CD8-positive, alpha-beta memory T cell (primary cell): ENCODE measurements around the gene FCHO2. TPM values are rescaled to one million over a fixed set of nuclear protein-coding genes. Genes with fewer than 3 reads are reported as not detected.
A peak's percentile ranks its signal among the peaks of the same experiment; 100 is the strongest.

Experiments
- CTCF ChIA-PET: fragments of 350-600 bp; sonication (Branson Sonifier 250); formaldehyde crosslinking; loops from one replicate; lab custom pipeline; 2021; ENCODE audit warnings: antibody characterized with exemption; lab: Charles Lee
- POLR2A ChIA-PET: fragments of 350-600 bp; sonication (Branson Sonifier 250); formaldehyde crosslinking; loops from one replicate; lab custom pipeline; 2021; ENCODE audit warnings: antibody characterized with exemption; lab: Charles Lee
- DNase-seq, 5 donors: peaks; one replicate each; pipeline versions ENCODE4 v3.0.0 to v3.0.0-alpha.2; 2020 to 2022; ENCODE audit warnings: mixed read lengths in 1 of 5
- H3K27ac ChIP-seq: one replicate; pipeline ENCODE4 v1.7.0; 2013; ENCODE audit warnings: low read depth, mild to moderate bottlenecking, low read length, moderate library complexity
- H3K27me3 ChIP-seq: 2 replicates; pipeline ENCODE4 v1.7.0; 2013; ENCODE audit warnings: low read length, mild to moderate bottlenecking; ENCODE audit not compliant: insufficient read depth, poor library complexity, severe bottlenecking
- H3K36me3 ChIP-seq: 2 replicates; pipeline ENCODE4 v1.7.0; 2013; ENCODE audit warnings: mild to moderate bottlenecking, low read length, moderate library complexity; ENCODE audit not compliant: insufficient read depth
- H3K4me1 ChIP-seq: 2 replicates; pipeline ENCODE4 v1.7.0; 2013; ENCODE audit warnings: mild to moderate bottlenecking, low read length, moderate library complexity; ENCODE audit not compliant: insufficient read depth
- H3K4me3 ChIP-seq: 2 replicates; pipeline ENCODE4 v1.7.0; 2013; ENCODE audit warnings: mild to moderate bottlenecking, low read length
- H3K9me3 ChIP-seq: 2 replicates; pipeline ENCODE4 v1.7.0; 2013; ENCODE audit warnings: mild to moderate bottlenecking, low read length
- H3K27ac Mint-ChIP-seq, 8 donors: one replicate each; pipeline ENCODE4 v1.8.0; 2020 to 2021; ENCODE audit warnings: mixed read lengths in 8 of 8, mild to moderate bottlenecking in 6 of 8, inconsistent platforms in 3 of 8, moderate library complexity in 3 of 8
- H3K27me3 Mint-ChIP-seq, 2 donors: one replicate each; pipeline ENCODE4 v1.8.0; 2020 to 2021; ENCODE audit warnings: mixed read lengths in 2 of 2, mild to moderate bottlenecking in 1 of 2, moderate library complexity in 1 of 2
- H3K36me3 Mint-ChIP-seq, 3 donors: one replicate each; pipeline ENCODE4 v1.8.0; 2020 to 2021; ENCODE audit warnings: mixed read lengths in 3 of 3, inconsistent platforms in 1 of 3, mild to moderate bottlenecking in 1 of 3
- H3K4me1 Mint-ChIP-seq, 3 donors: one replicate each; pipeline ENCODE4 v1.8.0; 2020 to 2021; ENCODE audit warnings: mixed read lengths in 3 of 3, inconsistent platforms in 1 of 3, mild to moderate bottlenecking in 1 of 3
- H3K4me3 Mint-ChIP-seq, 7 donors: one replicate each; pipeline ENCODE4 v1.8.0; 2020 to 2021; ENCODE audit warnings: mixed read lengths in 7 of 7, mild to moderate bottlenecking in 6 of 7, moderate library complexity in 4 of 7, inconsistent platforms in 2 of 7
- H3K9me3 Mint-ChIP-seq, 5 donors: one replicate each; pipeline ENCODE4 v1.8.0; 2020 to 2022; ENCODE audit warnings: mixed read lengths in 5 of 5, mild to moderate bottlenecking in 3 of 5, moderate library complexity in 2 of 5, inconsistent platforms in 1 of 5
- polyA plus RNA-seq: library from polyadenylated mRNA; unstranded; fragments of 300-500 nt; fragmentation: Illumina TruSeq; gene quantifications from one replicate; pipeline ENCODE4 v1.2.3, GENCODE V29; 2021
- total RNA-seq, 2 experiments: library from RNA; stranded (reverse); gene quantifications; one replicate each; pipeline ENCODE4 v1.2.3, GENCODE V29; 2021

Gene FCHO2
- total and polyA plus RNA-seq, 3 experiments from 2014 or later: 0.98 to 4.2 (median 3.9) TPM

DNA sequence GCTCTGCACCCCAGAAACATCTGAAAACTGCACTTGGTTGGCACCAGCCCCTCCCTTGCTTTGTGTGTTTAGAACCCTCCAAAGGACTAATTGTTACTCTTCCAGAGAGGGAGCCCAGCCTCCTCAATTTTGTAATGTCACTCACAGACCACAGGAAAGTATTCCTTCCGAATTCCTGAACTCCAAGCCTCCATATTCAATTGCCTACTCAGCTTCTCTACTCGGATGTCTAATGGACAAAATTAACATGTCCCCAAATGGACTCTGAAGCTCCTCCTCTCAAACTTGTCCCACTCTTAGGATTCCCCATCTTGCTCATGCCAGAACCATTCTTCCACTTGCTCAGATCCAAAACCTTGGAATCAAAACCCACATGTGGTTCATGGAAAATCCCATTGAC is 160.7 kb downstream of the FCHO2 start:
- Mint-ChIP-seq H3K36me3 (peaks cover 0 to 5% (median 4%) of the 10 kb centered on the region in 3 donors), H3K27me3 (peaks cover 32 to 66% of the 10 kb centered on the region in 2 donors), H3K27ac (peak overlapping the region in 1 of 8 donors; percentile 12), H3K4me1 (peaks cover 12 to 26% (median 14%) of the 10 kb centered on the region in 3 donors), H3K9me3 (peaks cover 0 to 2% (median 0%) of the 10 kb centered on the region in 5 donors), H3K4me3 (peak overlapping the region in 1 of 7 donors; percentile 45)
- peaks cover 8% of the 10 kb centered on the region for H3K27me3 ChIP-seq
- H3K36me3 ChIP-seq: no peaks in the 10 kb centered on the region
- ChIA-PET CTCF (no interaction called here), POLR2A (no interaction called here)
- H3K27ac ChIP-seq: no peak overlapping the region
- DNase-seq: no peak
- H3K4me1 ChIP-seq: no peaks in the 10 kb centered on the region
- no peaks in the 10 kb centered on the region for H3K9me3 ChIP-seq
- no peak overlapping the region for H3K4me3 ChIP-seq

DNA sequence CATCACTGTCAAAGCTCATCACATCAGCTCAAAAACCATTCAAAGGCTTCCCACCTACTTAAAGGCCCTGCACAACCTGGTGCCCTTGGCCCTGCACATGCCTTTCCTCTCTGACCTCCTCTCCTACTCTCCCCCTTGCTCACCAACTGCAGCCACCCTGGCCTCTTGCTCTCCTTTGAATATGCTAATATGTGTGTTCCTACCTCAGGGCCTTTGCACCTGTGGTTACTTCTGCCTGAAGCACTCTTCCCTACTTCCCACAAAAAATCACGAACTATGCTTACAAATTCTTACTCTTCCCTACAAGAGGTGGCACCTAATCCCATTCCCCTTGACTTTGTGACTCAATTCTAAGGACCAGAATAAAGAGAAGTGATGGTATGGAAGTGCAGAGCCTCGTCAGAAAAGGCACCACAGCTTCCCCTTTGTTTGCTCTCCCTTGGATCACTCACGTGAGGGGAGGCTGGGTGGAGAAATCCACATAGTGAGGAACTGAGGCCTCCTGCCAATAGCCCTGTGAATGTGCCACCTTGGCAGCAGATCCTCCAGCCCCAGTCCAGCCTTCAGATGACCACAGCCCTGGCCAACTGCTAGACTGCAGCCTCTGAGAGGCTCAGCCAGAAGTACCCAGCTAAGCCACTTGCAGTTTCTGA is 161.4 kb downstream of the FCHO2 start:
- H3K27me3 Mint-ChIP-seq: peaks cover 36 to 67% of the 10 kb centered on the region in 2 donors
- H3K27ac ChIP-seq: no peak overlapping the region
- H3K36me3 ChIP-seq: no peaks in the 10 kb centered on the region
- peaks cover 12 to 30% (median 17%) of the 10 kb centered on the region in 3 donors for H3K4me1 Mint-ChIP-seq
- peaks cover 9% of the 10 kb centered on the region for H3K27me3 ChIP-seq
- ChIA-PET POLR2A (no interaction called here), CTCF (no interaction called here)
- peaks cover 0 to 2% (median 0%) of the 10 kb centered on the region in 5 donors for H3K9me3 Mint-ChIP-seq
- peaks cover 0 to 6% (median 5%) of the 10 kb centered on the region in 3 donors for H3K36me3 Mint-ChIP-seq
- H3K27ac Mint-ChIP-seq: peak overlapping the region in 1 of 8 donors; percentile 2
- peak overlapping the region in 1 of 7 donors; percentile 92 for H3K4me3 Mint-ChIP-seq
- no peak for DNase-seq
- no peaks in the 10 kb centered on the region for H3K9me3 ChIP-seq
- no peaks in the 10 kb centered on the region for H3K4me1 ChIP-seq
- H3K4me3 ChIP-seq: no peak overlapping the region

DNA sequence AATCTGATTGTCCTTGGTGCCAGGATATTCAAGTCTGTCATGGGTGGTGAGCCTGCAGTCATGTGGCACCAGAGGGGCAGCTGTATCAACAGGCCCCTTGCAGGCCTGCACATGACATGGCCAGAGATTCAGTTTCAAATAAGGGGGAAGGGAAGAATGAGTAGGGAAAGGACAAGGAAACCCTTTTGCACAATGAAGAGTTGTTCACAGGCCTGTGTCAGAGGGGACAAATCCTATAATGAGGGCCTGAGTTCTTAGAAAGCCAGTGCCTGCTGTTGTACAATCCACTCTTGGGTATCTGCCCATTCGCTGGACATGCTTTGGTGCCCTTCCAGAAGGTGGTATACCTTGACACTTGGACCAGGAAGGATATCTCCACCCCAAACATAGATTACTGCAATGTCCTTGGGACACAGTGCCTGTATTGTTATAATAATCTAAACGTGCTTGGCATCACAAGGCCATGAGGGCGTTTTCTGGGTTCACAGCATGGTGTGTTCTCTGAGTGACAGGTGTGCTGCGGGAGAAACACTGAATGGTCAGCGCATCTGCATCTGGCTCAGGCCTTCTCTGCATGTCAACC is 162.6 kb downstream of the FCHO2 start:
- DNase-seq: no peak
- H3K4me3 ChIP-seq: no peak overlapping the region
- Mint-ChIP-seq H3K4me3 (peak overlapping the region in 4 of 7 donors; percentile 30 to 92 (median 50)), H3K4me1 (peaks cover 23 to 41% (median 26%) of the 10 kb centered on the region in 3 donors), H3K9me3 (peaks cover 0 to 2% (median 0%) of the 10 kb centered on the region in 5 donors), H3K27me3 (peaks cover 34 to 55% of the 10 kb centered on the region in 2 donors), H3K36me3 (peaks cover 0 to 2% (median 0%) of the 10 kb centered on the region in 3 donors), H3K27ac (peak overlapping the region in 7 of 8 donors; percentile 35 to 77 (median 72))
- ChIA-PET CTCF (no interaction called here), POLR2A (no interaction called here)
- no peak overlapping the region for H3K27ac ChIP-seq
- H3K36me3 ChIP-seq: no peaks in the 10 kb centered on the region
- peaks cover 7% of the 10 kb centered on the region for H3K27me3 ChIP-seq
- H3K4me1 ChIP-seq: peaks cover 11% of the 10 kb centered on the region
- H3K9me3 ChIP-seq: no peaks in the 10 kb centered on the region

DNA sequence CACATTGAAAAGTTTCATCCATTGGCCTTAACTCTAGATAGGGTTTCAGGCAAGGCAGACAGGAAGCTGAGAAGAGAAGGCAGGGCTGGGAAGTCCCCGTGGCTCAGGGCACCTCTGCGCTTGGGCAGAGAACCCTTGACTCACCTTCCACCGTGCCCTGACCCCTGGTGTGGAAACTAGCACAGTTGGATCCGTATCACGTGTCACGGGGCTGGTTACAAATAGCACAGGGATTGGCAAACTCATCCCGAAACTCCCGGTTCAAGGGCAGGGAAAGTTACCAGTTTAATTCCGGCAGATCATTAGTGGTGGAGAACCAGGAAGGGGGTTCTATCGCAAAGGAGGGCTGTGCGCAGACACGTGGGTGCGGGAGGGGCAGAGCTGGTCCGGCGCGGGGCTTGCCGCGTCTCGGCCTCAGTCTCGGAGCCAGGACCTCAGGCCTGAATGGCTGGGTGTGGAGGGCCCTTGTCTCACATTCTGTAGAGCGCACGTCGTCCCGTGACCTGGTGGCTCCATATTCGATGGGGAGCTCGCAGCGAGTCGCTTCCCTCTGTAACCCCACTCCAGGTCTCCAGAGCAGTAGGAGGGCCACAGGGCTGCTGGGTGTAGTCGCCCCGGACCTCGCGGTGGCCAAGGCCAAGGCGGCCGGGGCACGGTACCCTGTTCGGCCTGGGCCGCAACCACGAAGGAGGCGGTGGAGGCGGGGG is 163.8 kb downstream of the FCHO2 start:
- H3K9me3 ChIP-seq: no peaks in the 10 kb centered on the region
- peaks cover 0 to 2% (median 0%) of the 10 kb centered on the region in 5 donors for H3K9me3 Mint-ChIP-seq
- ChIA-PET POLR2A (no interaction called here), CTCF (no interaction called here)
- H3K27ac Mint-ChIP-seq: peak overlapping the region; percentile 14 to 96 (median 90)
- no peak overlapping the region for H3K4me3 ChIP-seq
- H3K36me3 Mint-ChIP-seq: peaks cover 0 to 2% (median 0%) of the 10 kb centered on the region in 3 donors
- peaks cover 36 to 60% of the 10 kb centered on the region in 2 donors for H3K27me3 Mint-ChIP-seq
- no peak overlapping the region for H3K27ac ChIP-seq
- H3K4me3 Mint-ChIP-seq: peak overlapping the region; percentile 59 to 94 (median 87)
- DNase-seq: peak in 1 of 5 donors; percentile 42
- H3K4me1 ChIP-seq: peaks cover 11% of the 10 kb centered on the region
- H3K36me3 ChIP-seq: no peaks in the 10 kb centered on the region
- H3K27me3 ChIP-seq: peaks cover 7% of the 10 kb centered on the region
- peaks cover 32 to 46% (median 35%) of the 10 kb centered on the region in 3 donors for H3K4me1 Mint-ChIP-seq

DNA sequence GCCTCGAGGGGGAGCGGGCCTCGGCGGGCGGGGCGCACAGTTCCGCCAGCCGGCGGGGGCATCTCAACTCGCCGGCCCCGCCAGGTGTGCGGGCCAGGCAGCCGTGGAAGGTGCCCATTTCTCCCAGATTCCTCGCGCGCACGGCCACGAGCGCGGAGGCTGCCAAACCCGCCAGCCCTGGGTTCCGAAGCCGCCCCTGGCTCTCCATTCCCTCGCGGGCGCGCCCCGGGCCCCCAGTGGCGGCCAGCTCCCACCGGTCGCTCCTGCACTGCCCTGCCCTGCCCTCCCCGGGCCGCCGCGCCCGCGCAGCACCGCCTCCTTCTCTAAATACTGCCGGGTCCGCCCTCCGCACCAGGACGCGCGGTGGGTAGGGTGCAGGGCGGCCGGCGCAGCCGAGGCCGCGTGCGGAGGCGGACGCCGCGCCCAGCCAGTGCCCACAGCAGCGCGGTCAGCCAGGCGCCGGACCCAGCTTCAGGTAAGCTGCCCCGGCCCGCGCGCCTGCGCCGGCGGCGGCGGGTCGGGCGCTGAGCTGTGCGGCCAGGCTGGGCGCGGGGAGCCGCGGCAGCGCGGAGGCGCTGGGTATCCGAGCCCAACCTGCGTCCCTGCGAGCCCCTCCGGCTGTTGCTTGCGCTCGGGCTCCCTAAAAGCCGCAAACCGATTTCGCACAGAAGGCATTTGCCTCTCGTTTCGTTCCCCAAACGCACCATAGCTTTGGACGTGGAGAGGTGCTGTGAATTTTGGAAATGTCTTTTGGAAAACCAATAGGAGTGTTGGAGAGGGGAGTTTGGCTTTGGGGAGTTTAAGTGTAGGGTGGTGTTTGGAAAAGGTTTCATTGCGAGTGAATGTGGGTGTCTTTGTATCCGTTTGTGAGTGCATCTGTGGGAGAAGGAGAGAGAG is 164.6 kb downstream of the FCHO2 start, which contains the start of gene TMEM171:
TSS of gene TMEM171 (plus strand) at position 354 of the 897 bp plus-strand sequence. CDS start 2,799 bp downstream, outside the sequence.
- peaks cover 0 to 2% (median 0%) of the 10 kb centered on the region in 5 donors for H3K9me3 Mint-ChIP-seq
- Histone ChIP-seq H3K4me3 (peak within 1 kb of the TSS; percentile 53), H3K9me3 (no peaks in the 10 kb centered on the region), H3K27ac (no peak within 1 kb of the TSS), H3K27me3 (peaks cover 7% of the 10 kb centered on the region), H3K36me3 (no peaks in the 10 kb centered on the region), H3K4me1 (peaks cover 11% of the 10 kb centered on the region)
- H3K27me3 Mint-ChIP-seq: peaks cover 35 to 55% of the 10 kb centered on the region in 2 donors
- H3K4me1 Mint-ChIP-seq: peaks cover 32 to 47% (median 39%) of the 10 kb centered on the region in 3 donors
- peak in 2 of 5 donors; percentile 15 to 24 for DNase-seq
- ChIA-PET POLR2A (no interaction called here), CTCF (no interaction called here)
- H3K4me3 Mint-ChIP-seq: peak within 1 kb of the TSS; percentile 72 to 94 (median 87)
- H3K27ac Mint-ChIP-seq: peak within 1 kb of the TSS; percentile 44 to 96 (median 90)
- H3K36me3 Mint-ChIP-seq: peaks cover 0 to 2% (median 0%) of the 10 kb centered on the region in 3 donors

DNA sequence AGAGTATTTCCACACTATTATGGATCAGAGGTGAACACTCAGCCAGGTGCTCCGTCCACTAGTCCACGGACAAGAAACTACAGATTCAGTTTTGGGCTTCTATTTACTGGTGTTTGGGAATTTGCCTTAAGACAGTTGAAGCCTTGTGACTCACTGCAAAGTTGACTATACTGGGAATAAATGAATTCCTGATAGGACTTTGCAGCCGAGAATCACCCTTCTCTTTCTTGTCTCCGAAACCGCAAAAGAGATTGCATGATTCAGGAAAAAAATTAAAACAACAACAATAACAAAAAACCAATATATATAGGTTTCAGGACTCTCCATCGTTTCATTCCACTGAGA is 165.2 kb downstream of the FCHO2 start:
- Mint-ChIP-seq H3K4me3 (peak overlapping the region; percentile 72 to 91 (median 86)), H3K27ac (peak overlapping the region in 5 of 8 donors; percentile 6 to 57 (median 43)), H3K27me3 (peaks cover 39 to 61% of the 10 kb centered on the region in 2 donors), H3K36me3 (peaks cover 0 to 2% (median 0%) of the 10 kb centered on the region in 3 donors), H3K4me1 (peaks cover 32 to 47% (median 39%) of the 10 kb centered on the region in 3 donors), H3K9me3 (peaks cover 0 to 2% (median 0%) of the 10 kb centered on the region in 5 donors)
- H3K36me3 ChIP-seq: no peaks in the 10 kb centered on the region
- peak overlapping the region; percentile 53 for H3K4me3 ChIP-seq
- peaks cover 7% of the 10 kb centered on the region for H3K27me3 ChIP-seq
- H3K4me1 ChIP-seq: peaks cover 11% of the 10 kb centered on the region
- no peak overlapping the region for H3K27ac ChIP-seq
- ChIA-PET CTCF (no interaction called here), POLR2A (no interaction called here)
- no peaks in the 10 kb centered on the region for H3K9me3 ChIP-seq
- no peak for DNase-seq
